Neural cell (in vitro differentiated cells): ENCODE results near the gene NME3. TPM values are rescaled to one million over a fixed set of nuclear protein-coding genes. Genes with fewer than 3 reads are reported as not detected.

Experiments used
- H2AFZ ChIP-seq: fragments of 200-600, 300-800 bp; sonication (generic), shearing (Covaris generic); 2 replicates; pipeline ENCODE4 v1.6.0; 2014; ENCODE audit warnings: low read depth, mild to moderate bottlenecking, antibody characterized with exemption, low read length, moderate library complexity
- H3F3A ChIP-seq: fragments of 200-600 bp; shearing (Covaris generic); 2 replicates; pipeline ENCODE4 v1.6.1; 2016; ENCODE audit warnings: mild to moderate bottlenecking, moderate library complexity, mixed read lengths, antibody characterized with exemption, low read length; ENCODE audit not compliant: insufficient read depth, poor library complexity, severe bottlenecking
- H3K27ac ChIP-seq: fragments of 200-600, 300-800 bp; sonication (generic), shearing (Covaris generic); 2 replicates; pipeline ENCODE4 v1.5.1; 2014; ENCODE audit warnings: mild to moderate bottlenecking, low read length, moderate library complexity
- H3K27me3 ChIP-seq: fragments of 300-800, 200-600 bp; sonication (generic), shearing (Covaris generic); 2 replicates; pipeline ENCODE4 v1.6.0; 2014; ENCODE audit warnings: mild to moderate bottlenecking, low read depth, low read length, moderate library complexity; ENCODE audit not compliant: insufficient read depth
- H3K36me3 ChIP-seq: fragments of 300-800, 200-600 bp; sonication (generic), shearing (Covaris generic); 2 replicates; pipeline ENCODE4 v1.5.1; 2014; ENCODE audit warnings: mild to moderate bottlenecking, antibody characterized with exemption, low read length, moderate library complexity; ENCODE audit not compliant: insufficient read depth
- H3K4me2 ChIP-seq: fragments of 300-800, 200-600 bp; sonication (generic), shearing (Covaris generic); 2 replicates; pipeline ENCODE4 v1.6.0; 2014; ENCODE audit warnings: mild to moderate bottlenecking, low read length
- H3K4me3 ChIP-seq: fragments of 300-800, 200-600 bp; sonication (generic), shearing (Covaris generic); 2 replicates; pipeline ENCODE4 v1.5.1; 2014; ENCODE audit warnings: mild to moderate bottlenecking, low read length, moderate library complexity
- H3K79me2 ChIP-seq: fragments of 200-600 bp; shearing (Covaris generic); replicated peaks from 2 replicates; pipeline ENCODE4 v1.6.0; 2014; ENCODE audit warnings: mild to moderate bottlenecking, low read length, moderate library complexity; ENCODE audit not compliant: insufficient read depth
- H3K9ac ChIP-seq: fragments of 300-800, 200-600 bp; sonication (generic), shearing (Covaris generic); 2 replicates; pipeline ENCODE4 v1.6.1; 2016; ENCODE audit warnings: mild to moderate bottlenecking, low read length, mixed read lengths
- H3K9me2 ChIP-seq: fragments of 200-600 bp; shearing (Covaris generic); 2 replicates; pipeline ENCODE4 v1.6.1; 2016; ENCODE audit warnings: mild to moderate bottlenecking, low read length, mixed read lengths; ENCODE audit not compliant: insufficient read depth
- H3K9me3 ChIP-seq: fragments of 200-600, 300-800 bp; sonication (generic), shearing (Covaris generic); 2 replicates; pipeline ENCODE4 v1.6.1; 2016; ENCODE audit warnings: mild to moderate bottlenecking, mixed run types, low read length, moderate library complexity, mixed read lengths
- H4K20me1 ChIP-seq: fragments of 200-600 bp; shearing (Covaris generic); 2 replicates; pipeline ENCODE4 v1.6.1; 2016; ENCODE audit warnings: mild to moderate bottlenecking, mixed run types; ENCODE audit not compliant: insufficient read depth
- CTCF ChIP-seq: fragments of 450-650 bp; IDR thresholded peaks from 2 replicates; pipeline ENCODE4 v1.5.1; 2014; ENCODE audit warnings: antibody characterized with exemption, mild to moderate bottlenecking, moderate library complexity; ENCODE audit not compliant: poor library complexity, severe bottlenecking
- EP300 ChIP-seq: fragments of 450-650 bp; conservative IDR thresholded peaks from 2 replicates; pipeline ENCODE4 v1.6.1; 2014; ENCODE audit warnings: antibody characterized with exemption, mild to moderate bottlenecking, moderate library complexity; ENCODE audit not compliant: poor library complexity, severe bottlenecking
- EZH2 ChIP-seq: fragments of 200-600, 300-800 bp; shearing (Covaris generic), sonication (generic); IDR thresholded peaks from 2 replicates; pipeline ENCODE4 v1.6.1; 2014; ENCODE audit warnings: antibody characterized with exemption, low read length, borderline replicate concordance, mild to moderate bottlenecking; ENCODE audit not compliant: insufficient read depth, poor library complexity, severe bottlenecking
- MXI1 ChIP-seq: fragments of 450-650 bp; conservative IDR thresholded peaks from 2 replicates; pipeline ENCODE4 v1.6.1; 2014; ENCODE audit warnings: antibody characterized with exemption, mild to moderate bottlenecking; ENCODE audit not compliant: poor library complexity, severe bottlenecking
- POLR2AphosphoS5 ChIP-seq: IDR thresholded peaks from 2 replicates; pipeline ENCODE4 v1.6.1; 2012
- RAD21 ChIP-seq: fragments of 450-650 bp; conservative IDR thresholded peaks from 2 replicates; pipeline ENCODE4 v1.6.1; 2014; ENCODE audit warnings: antibody characterized with exemption, mild to moderate bottlenecking, moderate library complexity
- REST ChIP-seq: IDR thresholded peaks from 2 replicates; pipeline ENCODE4 v1.6.1; 2012; ENCODE audit warnings: borderline replicate concordance
- SMC3 ChIP-seq: fragments of 450-650 bp; conservative IDR thresholded peaks from 2 replicates; pipeline ENCODE4 v1.6.1; 2014; ENCODE audit warnings: antibody characterized with exemption, mild to moderate bottlenecking, moderate library complexity; ENCODE audit not compliant: poor library complexity
- TAF1 ChIP-seq: IDR thresholded peaks from 2 replicates; pipeline ENCODE4 v1.6.1; 2012; ENCODE audit warnings: low read depth
- polyA plus RNA-seq: library from polyadenylated mRNA; depleted of rRNA; stranded (reverse); fragments of >200 nt; gene quantifications from 2 replicates; pipeline ENCODE4 v1.2.3, GENCODE V29; 2014

NME3 gene
- polyA plus RNA-seq, 1 donor from 2014 or later, result 102 TPM

GRCh38 chr16:1732071-1732470, 39.3 kb downstream of the NME3 start:
- no peaks in the 10 kb centered on the region for H3K27me3 ChIP-seq
- no peaks in the 10 kb centered on the region for H4K20me1 ChIP-seq
- no peak overlapping the region for H3K27ac ChIP-seq

GRCh38 chr16:1731603-1732002, 39.7 kb downstream of the NME3 start:
- TF ChIP-seq RAD21 (no peak), EZH2 (no peak), REST (no peak), CTCF (no peak), TAF1 (no peak), SMC3 (no peak), EP300 (no peak), POLR2AphosphoS5 (no peak), MXI1 (no peak)
- Histone ChIP-seq H3K9me3 (no peaks in the 10 kb centered on the region), H3K4me2 (no peak overlapping the region), H3K27me3 (no peaks in the 10 kb centered on the region), H3K9ac (no peak overlapping the region), H3K79me2 (no peaks in the 10 kb centered on the region), H2AFZ (no peak overlapping the region), H4K20me1 (no peaks in the 10 kb centered on the region), H3K36me3 (peaks cover 12% of the 10 kb centered on the region), H3K27ac (no peak overlapping the region), H3K4me3 (no peak overlapping the region), H3K9me2 (no peaks in the 10 kb centered on the region), H3F3A (no peaks in the 10 kb centered on the region)

More at GRCh38 chr16:1732071-1732470, 39.3 kb downstream of the NME3 start:
- H3K9me2 ChIP-seq, result no peaks in the 10 kb centered on the region
- no peak overlapping the region for H3K4me2 ChIP-seq
- no peak overlapping the region for H2AFZ ChIP-seq
- no peaks in the 10 kb centered on the region for H3F3A ChIP-seq
- no peak overlapping the region for H3K9ac ChIP-seq
- H3K4me3 ChIP-seq, result no peak overlapping the region
- TF ChIP-seq REST, result no peak
- TF ChIP-seq POLR2AphosphoS5, result no peak
- TF ChIP-seq SMC3, result no peak
- TF ChIP-seq EP300, result no peak
- H3K79me2 ChIP-seq, result no peaks in the 10 kb centered on the region
- H3K36me3 ChIP-seq, result peaks cover 12% of the 10 kb centered on the region
- no peaks in the 10 kb centered on the region for H3K9me3 ChIP-seq
